Heart left ventricle (tissue), 16 donors: Measurements from ENCODE around the gene CCNB2. TPM values are rescaled to one million over a fixed set of nuclear protein-coding genes. Genes with fewer than 3 reads are reported as not detected.
A peak's percentile ranks its signal among the peaks of the same experiment; 100 is the strongest.

Source experiments
- ATAC-seq, 4 donors: fragments of 200-7000 bp; cut with Tn5 transposase; one replicate each; pipeline ENCODE4 v1.9.1; 2020 to 2022; ENCODE audit warnings: moderate library complexity in 4 of 4, mild to moderate bottlenecking in 3 of 4, moderate number of reproducible peaks in 1 of 4
- DNase-seq, 5 donors: peaks; one replicate each; pipeline ENCODE4 v3.0.0-alpha.2; 2020
- H3K27ac ChIP-seq, 12 donors: fragments of 200-600 bp; sonication (generic) in 4 of 12; one replicate each; pipeline versions ENCODE4 v1.5.0 to v1.8.0; 2016 to 2022; ENCODE audit warnings: mild to moderate bottlenecking in 2 of 12
- H3K27me3 ChIP-seq, 9 donors: fragments of 200-600 bp; sonication (generic) in 2 of 9; one replicate each; pipeline versions ENCODE4 v1.5.1 to v1.8.0; 2016 to 2022; ENCODE audit warnings: mild to moderate bottlenecking in 3 of 9
- H3K36me3 ChIP-seq, 9 donors: fragments of 200-600 bp; sonication (generic) in 2 of 9; one replicate each; pipeline versions ENCODE4 v1.5.0 to v1.8.0; 2018 to 2022; ENCODE audit warnings: mild to moderate bottlenecking in 2 of 9
- H3K4me1 ChIP-seq, 12 donors: fragments of 200-600 bp; sonication (generic) in 4 of 12; one replicate each; pipeline versions ENCODE4 v1.5.0 to v1.8.0; 2016 to 2022; ENCODE audit warnings: mild to moderate bottlenecking in 3 of 12
- H3K4me3 ChIP-seq, 12 donors: fragments of 200-600 bp; sonication (generic) in 4 of 12; one replicate each; pipeline versions ENCODE4 v1.5.0 to v1.8.0; 2017 to 2022; ENCODE audit warnings: mild to moderate bottlenecking in 9 of 12, moderate library complexity in 4 of 12
- H3K9me3 ChIP-seq, 12 donors: fragments of 200-600 bp; sonication (generic) in 4 of 12; one replicate each; pipeline versions ENCODE4 v1.5.0 to v1.8.0; 2016 to 2022; ENCODE audit warnings: mild to moderate bottlenecking in 1 of 12
- POLR2A ChIP-seq, 2 donors: fragments of 450-650 bp; IDR thresholded peaks; one replicate each; pipeline ENCODE4 v1.6.1; 2017; ENCODE audit warnings: antibody characterized with exemption in 2 of 2, mild to moderate bottlenecking in 2 of 2, moderate library complexity in 2 of 2
- WGBS, 4 donors: extraction: QIAGEN DNeasy Blood & Tissue Kit in 2 of 4; methylation state at CpG; one replicate each; pipeline versions ENCODE4 v1.1.5 to v1.1.7; 2013 to 2018; 5-methylcytosine and 5-hydroxymethylcytosine counted together
- intact Hi-C, 10 donors: fragments of 100-400 bp; cut with DNase I; formaldehyde crosslinking; loops; one replicate each; pipeline versions ENCODE4 v1.11.1 to v1.14.2; 2022
- long read RNA-seq, 3 donors: library from polyadenylated mRNA; unstranded; transcript quantifications; one replicate each; pipeline ENCODE4 v2.0.0, GENCODE V29; 2020 to 2021
- polyA plus RNA-seq, 2 donors: library from polyadenylated mRNA; stranded (reverse); fragments of 200-250 nt; gene quantifications; one replicate each; pipeline ENCODE4 v1.2.3, GENCODE V29; 2013
- total RNA-seq, 9 donors: library from RNA; depleted of rRNA in 2 of 9; stranded (reverse); fragments of >200 nt in 2 of 9; fragmentation: NEBNext Ultra II Directional in 3 of 9; extraction: Animal tissue kit (Norgen Biotek cat#: 25700) in 3 of 9; gene quantifications; one replicate each; pipeline versions ENCODE4 v1.1.0 to v1.2.4, GENCODE V29; 2016 to 2023
- TF ChIP-seq, protein P1 (sequence below), 12 donors: fragments of 200-600 bp; sonication (generic) in 4 of 12; IDR thresholded peaks; one replicate each; pipeline versions ENCODE4 v1.5.0 to v1.8.0; 2018 to 2022; ENCODE audit warnings: antibody characterized with exemption in 12 of 12, mild to moderate bottlenecking in 5 of 12
- donor health status: ischemic (EF 13 %, LVEDD 7.1; RV severe dilation, severe dysfunction).
- donor health status: healthy with polysubstance abuse.
- donor health status: DM: no; HTN: yes; CAD: no.
- donor health status: DM: no; HTN: no; CAD: no.
- donor health status: ischemic (EF 25% LVEDD 6.9; RV normal size, moderate dysfunction).
- donor health status: ischemic (EF 25% LVEDD 5.7; RV mildly dilated, moderate dysfunction).
- donor health status: healthy.
- donor health status: DM: yes; HTN: yes; CAD: no.
- donor health status: ischemic (EF 35%, LVEDD 5.7; RV mildly dilated, moderate dysfunction).
- donor health status: nonischemic (EF 11% LVEDD 7.7; RV severe dilation, severe dysfunction).
- donor health status: DM: yes; HTN: yes; CAD: no.
- donor health status: PGD.
- donor health status: ischemic (EF 29% LVEDD 5.4; RV normal size, mild dysfunction).
- donor health status: nonischemic (EF 23%, LVEDD 6.1; RV moderate dilation, normal function).

Gene CCNB2
- total RNA-seq = 1 to 10 TPM in 2 of 9 donors, under 1 TPM in 5, not detected in 2; 0.25 to 6.3 (median 0.66) TPM
- under 1 TPM in 1 of 2 donors, not detected in 1; 0.18 TPM for polyA plus RNA-seq
- long read RNA-seq, donor 1 = 0 reads
- long read RNA-seq, donor 2 = 0 reads
- long read RNA-seq, donor 3 = 0 reads

DNA sequence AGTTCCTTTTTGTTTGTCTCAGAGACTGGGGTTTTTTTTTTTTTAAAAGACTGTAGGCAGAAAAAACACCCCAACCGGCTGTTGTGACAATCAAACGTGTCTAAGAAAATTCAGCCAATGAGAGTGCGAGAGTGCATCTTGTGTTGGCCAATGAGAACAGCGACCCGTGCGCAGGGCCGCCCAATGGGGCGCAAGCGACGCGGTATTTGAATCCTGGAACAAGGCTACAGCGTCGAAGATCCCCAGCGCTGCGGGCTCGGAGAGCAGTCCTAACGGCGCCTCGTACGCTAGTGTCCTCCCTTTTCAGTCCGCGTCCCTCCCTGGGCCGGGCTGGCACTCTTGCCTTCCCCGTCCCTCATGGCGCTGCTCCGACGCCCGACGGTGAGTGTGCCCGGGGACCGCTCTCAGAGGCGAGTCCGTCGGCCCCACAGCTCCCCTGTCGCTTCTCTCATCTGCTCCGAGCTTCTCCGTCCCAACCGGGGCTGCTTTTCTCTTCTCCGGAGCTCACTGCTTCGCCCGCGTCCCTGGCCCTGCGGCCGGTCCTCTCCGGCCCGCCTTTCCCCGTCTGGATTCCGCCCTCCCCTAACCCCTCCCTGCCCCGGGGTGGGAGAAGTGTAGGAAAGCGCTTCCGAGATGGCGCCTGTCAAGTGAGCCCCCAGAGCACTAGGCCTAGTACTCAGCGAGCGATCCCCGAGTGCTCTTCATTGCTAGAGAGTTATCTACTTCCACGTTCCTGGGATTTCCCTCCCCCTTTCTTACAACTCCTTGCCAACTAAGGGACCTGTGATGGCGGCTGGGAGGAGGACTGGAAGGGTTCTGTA, at the start of gene CCNB2:
Gene CCNB2 (plus strand): TSS at position 235 of the 821 bp plus-strand sequence. CDS start 123 bp downstream, at position 358.
- peak; percentile 99 to 100 (median 100) for ATAC-seq
- Histone ChIP-seq H3K27me3 (no peaks in the 10 kb centered on the region), H3K4me3 (peak within 1 kb of the TSS; percentile 21 to 79 (median 64)), H3K27ac (peak within 1 kb of the TSS in 1 of 12 donors; percentile 69), H3K9me3 (no peaks in the 10 kb centered on the region), H3K4me1 (peaks cover 0 to 14% (median 5%) of the 10 kb centered on the region in 12 donors), H3K36me3 (peaks cover 0 to 10% (median 2%) of the 10 kb centered on the region in 9 donors)
- 0 to 1% (median 0%) methylated on average over 36 to 57 of the region's 57 CpGs for WGBS, 4 donors
- TF ChIP-seq POLR2A (IDR thresholded peaks at IDR 0.05) = peak in 1 of 2 donors; percentile 13
- TF ChIP-seq, protein P1, sequence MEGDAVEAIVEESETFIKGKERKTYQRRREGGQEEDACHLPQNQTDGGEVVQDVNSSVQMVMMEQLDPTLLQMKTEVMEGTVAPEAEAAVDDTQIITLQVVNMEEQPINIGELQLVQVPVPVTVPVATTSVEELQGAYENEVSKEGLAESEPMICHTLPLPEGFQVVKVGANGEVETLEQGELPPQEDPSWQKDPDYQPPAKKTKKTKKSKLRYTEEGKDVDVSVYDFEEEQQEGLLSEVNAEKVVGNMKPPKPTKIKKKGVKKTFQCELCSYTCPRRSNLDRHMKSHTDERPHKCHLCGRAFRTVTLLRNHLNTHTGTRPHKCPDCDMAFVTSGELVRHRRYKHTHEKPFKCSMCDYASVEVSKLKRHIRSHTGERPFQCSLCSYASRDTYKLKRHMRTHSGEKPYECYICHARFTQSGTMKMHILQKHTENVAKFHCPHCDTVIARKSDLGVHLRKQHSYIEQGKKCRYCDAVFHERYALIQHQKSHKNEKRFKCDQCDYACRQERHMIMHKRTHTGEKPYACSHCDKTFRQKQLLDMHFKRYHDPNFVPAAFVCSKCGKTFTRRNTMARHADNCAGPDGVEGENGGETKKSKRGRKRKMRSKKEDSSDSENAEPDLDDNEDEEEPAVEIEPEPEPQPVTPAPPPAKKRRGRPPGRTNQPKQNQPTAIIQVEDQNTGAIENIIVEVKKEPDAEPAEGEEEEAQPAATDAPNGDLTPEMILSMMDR (IDR thresholded peaks at IDR 0.05) = no peak
- intact Hi-C loops = loop anchor here in 2 of 10 donors (10.0 kb wide), 1 partner anchor 120 kb away; the partner anchor contains the start of gene RNF111 (in 2 of the 2)
- peak; percentile 83 to 89 (median 86) for DNase-seq

DNA sequence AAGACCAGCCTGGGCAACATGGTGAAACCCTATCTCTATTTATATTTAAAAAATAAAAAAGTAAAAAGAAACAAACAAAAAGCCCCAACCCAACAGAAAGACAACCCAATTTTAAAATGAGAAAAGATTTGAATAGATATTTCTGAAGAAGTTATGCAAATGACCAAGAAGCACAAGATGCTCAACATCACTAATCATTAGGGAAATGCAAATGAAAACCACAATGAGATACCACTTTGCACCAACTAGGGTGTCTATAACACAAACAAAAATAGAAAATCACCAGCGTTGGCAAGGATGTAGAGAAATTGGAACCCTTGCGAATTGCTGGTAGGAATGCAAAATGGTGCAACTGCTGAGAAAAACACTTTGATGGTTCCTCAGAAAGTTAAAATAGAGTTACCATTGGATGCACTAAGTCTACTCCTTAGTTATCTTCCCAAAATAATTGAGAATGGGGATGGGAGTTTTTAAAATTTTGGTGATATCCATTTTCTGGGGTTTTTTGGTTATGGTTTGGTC, 45.8 kb upstream of the CCNB2 start:
- TF ChIP-seq POLR2A (IDR thresholded peaks at IDR 0.05) = no peak
- TF ChIP-seq, protein P1 (IDR thresholded peaks at IDR 0.05) = no peak

DNA sequence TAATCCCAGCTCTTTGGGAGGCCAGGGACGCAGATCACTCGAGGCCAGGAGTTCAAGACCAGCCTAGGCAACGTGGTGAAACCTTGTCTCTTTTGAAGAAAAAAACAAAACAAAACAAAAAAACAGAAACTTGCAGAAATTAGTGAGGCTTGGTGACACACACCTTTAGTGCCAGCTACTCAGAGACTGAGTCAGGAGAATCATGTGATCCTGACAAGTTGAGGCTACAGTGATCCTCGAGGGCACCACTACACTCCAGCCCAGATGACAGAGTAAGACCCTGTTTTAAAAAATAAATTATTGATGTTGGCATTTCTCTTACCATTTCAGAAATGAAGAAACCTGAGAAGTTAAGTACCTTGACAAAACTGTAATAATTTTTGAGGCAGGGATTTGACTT, 44.6 kb upstream of the CCNB2 start:
- DNase-seq (no peak), ATAC-seq (no peak)
- no peak overlapping the region for H3K27ac ChIP-seq
- H3K27me3 ChIP-seq = no peaks in the 10 kb centered on the region
- TF ChIP-seq POLR2A (IDR thresholded peaks at IDR 0.05) = no peak
- TF ChIP-seq, protein P1 (IDR thresholded peaks at IDR 0.05) = no peak
- H3K36me3 ChIP-seq = peaks cover 0 to 100% (median 96%) of the 10 kb centered on the region in 9 donors
- WGBS, 4 donors = 91 to 97% (median 92%) methylated on average over 4 of the region's 4 CpGs
- no peak overlapping the region for H3K4me3 ChIP-seq
- intact Hi-C loops = loop anchor here in 1 of 10 donors (5.0 kb wide), 1 partner anchor 37 kb away; no protein-coding TSS in a partner anchor
- H3K4me1 ChIP-seq = peaks cover 0 to 13% (median 7%) of the 10 kb centered on the region in 12 donors
- H3K9me3 ChIP-seq = no peaks in the 10 kb centered on the region

More for the DNA sequence above, 45.8 kb upstream of the CCNB2 start:
- Histone ChIP-seq H3K27me3 (no peaks in the 10 kb centered on the region), H3K36me3 (peaks cover 0 to 100% (median 97%) of the 10 kb centered on the region in 9 donors), H3K4me1 (peaks cover 0 to 13% (median 7%) of the 10 kb centered on the region in 12 donors), H3K9me3 (no peaks in the 10 kb centered on the region), H3K27ac (no peak overlapping the region), H3K4me3 (no peak overlapping the region)
- no peak for DNase-seq
- WGBS, 4 donors = 94 to 98% (median 97%) methylated on average over 2 of the region's 2 CpGs
- ATAC-seq = no peak
- intact Hi-C loops = no loop called here

DNA sequence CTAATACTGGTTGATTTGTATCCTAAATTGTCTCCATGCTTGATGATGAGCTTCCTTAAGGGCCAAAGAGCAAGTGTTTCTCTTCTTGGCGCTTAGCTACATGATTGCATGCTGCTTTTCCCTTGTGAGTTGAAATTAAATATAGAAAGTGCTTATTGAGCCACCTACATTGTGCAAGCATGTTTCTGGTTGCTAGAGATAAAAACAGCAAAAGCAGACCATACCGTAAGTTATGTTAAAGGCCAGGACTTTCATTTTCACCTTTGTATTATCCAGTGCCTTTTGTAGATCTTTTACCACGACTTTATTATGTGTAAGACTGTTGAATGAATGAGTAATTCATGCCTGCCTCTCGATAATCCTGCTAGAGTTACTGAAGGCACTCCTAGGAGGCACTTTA, 41.9 kb upstream of the CCNB2 start:
- Histone ChIP-seq H3K9me3 (no peaks in the 10 kb centered on the region), H3K27me3 (no peaks in the 10 kb centered on the region), H3K4me3 (no peak overlapping the region), H3K27ac (no peak overlapping the region), H3K4me1 (peaks cover 0 to 13% (median 7%) of the 10 kb centered on the region in 12 donors), H3K36me3 (peaks cover 0 to 100% (median 96%) of the 10 kb centered on the region in 9 donors)
- no peak for TF ChIP-seq POLR2A (IDR thresholded peaks at IDR 0.05)
- TF ChIP-seq, protein P1 (IDR thresholded peaks at IDR 0.05) = no peak
- intact Hi-C loops = loop anchor here in 1 of 10 donors (5.0 kb wide), 1 partner anchor 34 kb away; no protein-coding TSS in a partner anchor
- no peak for ATAC-seq
- WGBS, 4 donors = 71 to 76% (median 71%) methylated on average over 4 of the region's 4 CpGs
- DNase-seq = no peak
